HEK293 (cell line): ENCODE results near the gene BRD8.
A peak's percentile ranks its signal among the peaks of the same experiment; 100 is the strongest.

Source experiments
- CTCF ChIA-PET: fragments of 350-600 bp; formaldehyde crosslinking; extraction: SDS; loops from one replicate; lab custom pipeline; 2021; ENCODE audit warnings: antibody characterized with exemption; lab: Yijun Ruan, JAX
- POLR2A ChIA-PET: fragments of 300-600 bp; formaldehyde crosslinking; extraction: SDS; loops from one replicate; lab custom pipeline; 2020; ENCODE audit warnings: antibody characterized with exemption, inconsistent platforms; lab: Yijun Ruan, JAX
- H3K27ac ChIP-seq: fragments of 200-500 bp; sonication (Bioruptor generic); 2 replicates; pipeline ENCODE4 v1.5.1; 2014; ENCODE audit warnings: low read depth, low read length, control low read depth, inconsistent platforms; ENCODE audit errors: extremely low read depth
- H3K36me3 ChIP-seq, 2 experiments: fragments of 200-500 bp in 1 of 2; sonication (Bioruptor generic) in 1 of 2; 1 replicate in 1 of 2; 2 replicates in 1 of 2; pipeline ENCODE4 v1.5.1; 2014 to 2017; ENCODE audit warnings: inconsistent platforms in 2 of 2, low read length in 2 of 2; ENCODE audit not compliant: control insufficient read depth in 2 of 2, insufficient read depth in 1 of 2
- H3K4me1 ChIP-seq: fragments of 200-500 bp; sonication (Bioruptor generic); 2 replicates; pipeline ENCODE4 v1.5.1; 2014; ENCODE audit warnings: mild to moderate bottlenecking, low read length, inconsistent platforms; ENCODE audit not compliant: control insufficient read depth, insufficient read depth
- H3K4me3 ChIP-seq: 2 replicates; pipeline ENCODE4 v1.5.1; 2011; ENCODE audit warnings: low read depth, mild to moderate bottlenecking, control low read depth, low read length, moderate library complexity
- H3K9me3 ChIP-seq: fragments of 200-500 bp; sonication (Bioruptor generic); 2 replicates; pipeline ENCODE4 v1.5.1; 2014; ENCODE audit warnings: low read depth, low read length, inconsistent platforms; ENCODE audit not compliant: control insufficient read depth, insufficient read depth
- HOXC10 ChIP-seq: sonication (generic); formaldehyde crosslinking; IDR thresholded peaks from 2 replicates; pipeline ENCODE4 v1.8.1; 2023; ENCODE audit warnings: mild to moderate bottlenecking, missing genetic modification reagents
- KLF16 ChIP-seq: fragments of 450-650 bp; formaldehyde crosslinking; IDR thresholded peaks from 2 replicates; pipeline ENCODE4 v1.5.1; 2017; ENCODE audit warnings: missing biosample characterization, missing genetic modification characterization
- KLF17 ChIP-seq: fragments of 450-650 bp; formaldehyde crosslinking; IDR thresholded peaks from 2 replicates; pipeline ENCODE4 v1.5.1; 2016; ENCODE audit warnings: missing biosample characterization, missing genetic modification characterization
- REST ChIP-seq: fragments of 450-650 bp; formaldehyde crosslinking; IDR thresholded peaks from 2 replicates; pipeline ENCODE4 v1.5.1; 2016; ENCODE audit warnings: missing biosample characterization, missing genetic modification characterization
- SALL2 ChIP-seq: fragments of 450-650 bp; formaldehyde crosslinking; IDR thresholded peaks from 2 replicates; pipeline ENCODE4 v1.5.0; 2017; ENCODE audit warnings: missing biosample characterization, mild to moderate bottlenecking, missing genetic modification characterization, borderline replicate concordance
- SCRT1 ChIP-seq: fragments of 450-650 bp; formaldehyde crosslinking; IDR thresholded peaks from 2 replicates; pipeline ENCODE4 v1.5.1; 2016; ENCODE audit warnings: missing biosample characterization, missing genetic modification characterization, borderline replicate concordance
- SCRT2 ChIP-seq: fragments of 450-650 bp; formaldehyde crosslinking; IDR thresholded peaks from 2 replicates; pipeline ENCODE4 v1.5.1; 2016; ENCODE audit warnings: missing biosample characterization, missing genetic modification characterization
- TRIM28 ChIP-seq: IDR thresholded peaks from 2 replicates; pipeline ENCODE4 v1.6.1; 2011; ENCODE audit warnings: low read length, control low read depth, borderline replicate concordance
- ZBTB17 ChIP-seq: fragments of 450-650 bp; formaldehyde crosslinking; IDR thresholded peaks from 2 replicates; pipeline ENCODE4 v1.5.1; 2016; ENCODE audit warnings: missing biosample characterization, missing genetic modification characterization
- ZBTB26 ChIP-seq: fragments of 450-650 bp; formaldehyde crosslinking; optimal IDR thresholded peaks from 2 replicates; pipeline ENCODE3; 2016; ENCODE audit warnings: missing biosample characterization, mild to moderate bottlenecking, missing genetic modification characterization
- ZBTB49 ChIP-seq: fragments of 450-650 bp; formaldehyde crosslinking; IDR thresholded peaks from 2 replicates; pipeline ENCODE4 v1.5.1; 2016; ENCODE audit warnings: missing biosample characterization, missing genetic modification characterization, low read depth
- ZBTB6 ChIP-seq: fragments of 450-650 bp; formaldehyde crosslinking; IDR thresholded peaks from 2 replicates; pipeline ENCODE4 v1.5.1; 2017; ENCODE audit warnings: missing biosample characterization, missing genetic modification characterization
- ZNF18 ChIP-seq: fragments of 450-650 bp; formaldehyde crosslinking; IDR thresholded peaks from 2 replicates; pipeline ENCODE4 v1.5.1; 2016; ENCODE audit warnings: missing biosample characterization, missing genetic modification characterization
- ZNF184 ChIP-seq: fragments of 450-650 bp; IDR thresholded peaks from 2 replicates; pipeline ENCODE4 v1.5.1; 2018; ENCODE audit warnings: missing biosample characterization, mild to moderate bottlenecking, missing genetic modification characterization
- ZNF223 ChIP-seq: fragments of 450-650 bp; formaldehyde crosslinking; IDR thresholded peaks from 2 replicates; pipeline ENCODE4 v1.5.1; 2016; ENCODE audit warnings: missing biosample characterization, missing genetic modification characterization
- ZNF280C ChIP-seq: fragments of 450-650 bp; formaldehyde crosslinking; IDR thresholded peaks from 2 replicates; pipeline ENCODE4 v1.5.1; 2016; ENCODE audit warnings: missing biosample characterization, missing genetic modification characterization
- ZNF292 ChIP-seq: fragments of 450-650 bp; formaldehyde crosslinking; IDR thresholded peaks from 2 replicates; pipeline ENCODE4 v1.5.1; 2016; ENCODE audit warnings: low read depth, missing biosample characterization, missing genetic modification characterization, borderline replicate concordance
- ZNF311 ChIP-seq: fragments of 450-650 bp; formaldehyde crosslinking; IDR thresholded peaks from 2 replicates; pipeline ENCODE4 v1.5.1; 2017; ENCODE audit warnings: missing biosample characterization, missing genetic modification characterization, borderline replicate concordance
- ZNF341 ChIP-seq: fragments of 450-650 bp; formaldehyde crosslinking; IDR thresholded peaks from 2 replicates; pipeline ENCODE4; 2016; ENCODE audit warnings: low read depth, missing biosample characterization, missing genetic modification characterization
- ZNF37A ChIP-seq: fragments of 450-650 bp; IDR thresholded peaks from 2 replicates; pipeline ENCODE4 v1.5.1; 2018; ENCODE audit warnings: missing biosample characterization, missing genetic modification characterization
- ZNF473 ChIP-seq: fragments of 450-650 bp; formaldehyde crosslinking; IDR thresholded peaks from 2 replicates; pipeline ENCODE4 v1.5.1; 2017; ENCODE audit warnings: missing biosample characterization, missing genetic modification characterization
- ZNF629 ChIP-seq: fragments of 450-650 bp; formaldehyde crosslinking; IDR thresholded peaks from 2 replicates; pipeline ENCODE4 v1.5.1; 2017; ENCODE audit warnings: missing biosample characterization, missing genetic modification characterization
- ZNF707 ChIP-seq: fragments of 450-650 bp; formaldehyde crosslinking; IDR thresholded peaks from 2 replicates; pipeline ENCODE4 v1.5.1; 2016; ENCODE audit warnings: missing biosample characterization, missing genetic modification characterization
- ZNF776 ChIP-seq: fragments of 450-650 bp; formaldehyde crosslinking; IDR thresholded peaks from 2 replicates; pipeline ENCODE4 v1.5.0; 2017; ENCODE audit warnings: missing biosample characterization, missing genetic modification characterization, borderline replicate concordance

BRD8 gene

GRCh38 chr5:138178516-138179276, at the start of gene BRD8, which contains the start of gene KIF20A (continued):
- TF ChIP-seq ZNF776 (tag by site-specific recombination) (no peak), ZNF223 (tag by site-specific recombination) (no peak), TRIM28 (peak; percentile 84), SCRT1 (tag by site-specific recombination) (no peak), HOXC10 (CRISPR knock-in tag) (no peak), ZNF18 (tag by site-specific recombination) (peak; percentile 90), ZNF280C (tag by site-specific recombination) (no peak), ZNF37A (tag by site-specific recombination) (no peak), ZNF292 (tag by site-specific recombination) (no peak), ZNF629 (peak; percentile 56), SALL2 (tag by site-specific recombination) (no peak), ZNF707 (tag by site-specific recombination) (no peak), ZBTB17 (tag by site-specific recombination) (peak; percentile 71), ZNF311 (tag by site-specific recombination) (no peak), ZNF473 (tag by site-specific recombination) (no peak), ZNF184 (tag by site-specific recombination) (no peak), ZBTB26 (tag by site-specific recombination) (no peak), REST (tag by site-specific recombination) (no peak)
- TF ChIP-seq, all 188 proteins: peak for 41

GRCh38 chr5:138226910-138227309, 48.5 kb upstream of the BRD8 start:
- no peaks in the 10 kb centered on the region for H3K36me3 ChIP-seq
- ChIA-PET CTCF (no interaction called here), POLR2A (no interaction called here)
- no peaks in the 10 kb centered on the region for H3K9me3 ChIP-seq
- peaks cover 18% of the 10 kb centered on the region for H3K4me1 ChIP-seq
- H3K4me3 ChIP-seq = no peak overlapping the region
- no peak overlapping the region for H3K27ac ChIP-seq
- no peak for TF ChIP-seq ZBTB49 (tag by site-specific recombination)
- TF ChIP-seq ZNF341 (tag by site-specific recombination) = no peak
- no peak for TF ChIP-seq KLF17 (tag by site-specific recombination)
- TF ChIP-seq KLF16 (tag by site-specific recombination) = no peak
- 0 out of 2 replicates have a peak, but pooled peaks have one; percentile 18 for TF ChIP-seq SCRT2 (tag by site-specific recombination)
- TF ChIP-seq ZBTB6 = no peak
